Brain microvascular endothelial cell (primary cell): Measurements from ENCODE around the gene ATG2A.

ENCODE experiments used
- DNase-seq: peaks from one replicate; pipeline ENCODE4 v3.0.0-alpha.2; 2020
- H3K27ac ChIP-seq: fragments of 250-450 bp; sonication (Bioruptor Pico); 2 replicates; pipeline ENCODE4 v1.5.1; 2020; ENCODE audit warnings: mild to moderate bottlenecking, moderate library complexity
- H3K27me3 ChIP-seq: fragments of 250-450 bp; sonication (Bioruptor Pico); replicated peaks from 2 replicates; pipeline ENCODE4 v1.5.1; 2020; ENCODE audit warnings: mild to moderate bottlenecking
- H3K36me3 ChIP-seq: fragments of 250-450 bp; sonication (Bioruptor Pico); replicated peaks from 2 replicates; pipeline ENCODE4 v1.5.1; 2020; ENCODE audit warnings: mild to moderate bottlenecking
- H3K4me3 ChIP-seq: 2 replicates; pipeline ENCODE4 v1.5.1; 2011; ENCODE audit warnings: low read depth, mild to moderate bottlenecking, control low read depth, low read length, moderate library complexity
- in situ Hi-C: cut with HindIII; loops from 2 replicates; pipeline ENCODE4 v1.10.0; 2017; ENCODE audit warnings: low sequenced_read_pairs, low pct_ligation_motif_present
- TF ChIP-seq, protein P1 (sequence below): IDR thresholded peaks from 2 replicates; pipeline ENCODE4 v1.5.1; 2011; ENCODE audit warnings: low read depth, mild to moderate bottlenecking, moderate library complexity, low read length, control low read depth, inconsistent platforms; ENCODE audit errors: missing control alignments

ATG2A gene

DNA sequence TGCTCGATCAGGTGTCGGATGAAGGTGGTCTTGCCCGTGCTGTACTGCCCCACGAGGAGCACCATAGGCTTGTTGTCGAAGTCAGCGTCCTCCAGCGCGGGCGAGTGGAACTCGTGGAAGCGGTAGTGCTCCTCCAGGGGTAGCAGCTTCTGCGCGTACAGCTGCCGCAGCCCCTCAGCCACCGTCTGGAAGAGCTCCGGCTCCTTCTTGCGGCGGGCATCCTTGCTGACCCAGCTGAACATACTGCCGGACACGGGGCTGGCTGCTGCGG is 38.9 kb downstream of the ATG2A start:
- in situ Hi-C loops, result no loop called here
- TF ChIP-seq, protein P1, sequence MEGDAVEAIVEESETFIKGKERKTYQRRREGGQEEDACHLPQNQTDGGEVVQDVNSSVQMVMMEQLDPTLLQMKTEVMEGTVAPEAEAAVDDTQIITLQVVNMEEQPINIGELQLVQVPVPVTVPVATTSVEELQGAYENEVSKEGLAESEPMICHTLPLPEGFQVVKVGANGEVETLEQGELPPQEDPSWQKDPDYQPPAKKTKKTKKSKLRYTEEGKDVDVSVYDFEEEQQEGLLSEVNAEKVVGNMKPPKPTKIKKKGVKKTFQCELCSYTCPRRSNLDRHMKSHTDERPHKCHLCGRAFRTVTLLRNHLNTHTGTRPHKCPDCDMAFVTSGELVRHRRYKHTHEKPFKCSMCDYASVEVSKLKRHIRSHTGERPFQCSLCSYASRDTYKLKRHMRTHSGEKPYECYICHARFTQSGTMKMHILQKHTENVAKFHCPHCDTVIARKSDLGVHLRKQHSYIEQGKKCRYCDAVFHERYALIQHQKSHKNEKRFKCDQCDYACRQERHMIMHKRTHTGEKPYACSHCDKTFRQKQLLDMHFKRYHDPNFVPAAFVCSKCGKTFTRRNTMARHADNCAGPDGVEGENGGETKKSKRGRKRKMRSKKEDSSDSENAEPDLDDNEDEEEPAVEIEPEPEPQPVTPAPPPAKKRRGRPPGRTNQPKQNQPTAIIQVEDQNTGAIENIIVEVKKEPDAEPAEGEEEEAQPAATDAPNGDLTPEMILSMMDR, result no peak
- Histone ChIP-seq H3K27me3 (no peaks in the 10 kb centered on the region), H3K27ac (peak overlapping the region; percentile 7), H3K36me3 (peaks cover 7% of the 10 kb centered on the region), H3K4me3 (peak overlapping the region; percentile 97)
- peak; percentile 29 for DNase-seq

DNA sequence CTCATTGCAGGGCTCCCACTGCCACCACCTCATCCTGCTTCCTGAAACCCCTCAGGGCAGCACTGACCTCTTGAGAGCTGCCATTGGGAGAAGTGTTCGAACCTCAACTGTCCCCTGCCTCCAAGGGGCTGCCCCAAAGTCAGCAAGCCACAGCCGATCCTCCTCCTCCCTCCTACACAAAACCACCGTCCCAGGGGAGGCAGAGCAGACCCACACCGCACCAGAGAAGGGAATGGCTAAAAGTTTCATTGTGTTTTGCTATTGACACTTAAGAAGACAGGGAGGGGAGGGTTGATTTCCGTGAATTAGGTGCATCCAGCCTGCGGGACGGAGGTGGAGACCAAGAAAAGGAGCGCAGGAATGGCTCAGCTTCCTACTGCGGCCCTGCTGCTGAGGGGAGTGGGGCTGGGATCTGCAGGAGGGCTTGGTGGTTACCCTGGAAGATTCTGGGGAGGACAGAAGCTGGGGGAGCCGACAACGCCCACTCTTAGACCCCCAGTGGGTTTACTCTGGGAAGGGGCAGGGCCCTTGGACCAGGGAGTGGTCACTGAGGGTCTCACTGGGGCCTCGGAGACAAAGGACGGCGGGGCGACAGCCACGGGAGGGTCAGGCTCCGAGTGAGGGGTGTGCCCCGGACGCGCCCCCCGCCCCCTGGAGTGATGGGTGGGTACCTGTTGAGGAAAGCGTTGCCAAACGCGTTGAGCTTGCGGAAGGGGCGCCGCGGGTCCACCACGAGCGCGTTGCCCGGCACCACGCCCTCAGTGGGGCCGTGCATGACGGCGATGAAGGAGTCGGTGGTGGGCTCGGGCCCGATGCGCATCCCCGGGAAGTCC is 39.4 kb downstream of the ATG2A start:
- peaks cover 13% of the 10 kb centered on the region for H3K36me3 ChIP-seq
- no peak for DNase-seq
- H3K4me3 ChIP-seq, result peak overlapping the region; percentile 97
- in situ Hi-C loops, result no loop called here
- TF ChIP-seq, protein P1, result no peak
- peak overlapping the region; percentile 7 for H3K27ac ChIP-seq
- H3K27me3 ChIP-seq, result no peaks in the 10 kb centered on the region

DNA sequence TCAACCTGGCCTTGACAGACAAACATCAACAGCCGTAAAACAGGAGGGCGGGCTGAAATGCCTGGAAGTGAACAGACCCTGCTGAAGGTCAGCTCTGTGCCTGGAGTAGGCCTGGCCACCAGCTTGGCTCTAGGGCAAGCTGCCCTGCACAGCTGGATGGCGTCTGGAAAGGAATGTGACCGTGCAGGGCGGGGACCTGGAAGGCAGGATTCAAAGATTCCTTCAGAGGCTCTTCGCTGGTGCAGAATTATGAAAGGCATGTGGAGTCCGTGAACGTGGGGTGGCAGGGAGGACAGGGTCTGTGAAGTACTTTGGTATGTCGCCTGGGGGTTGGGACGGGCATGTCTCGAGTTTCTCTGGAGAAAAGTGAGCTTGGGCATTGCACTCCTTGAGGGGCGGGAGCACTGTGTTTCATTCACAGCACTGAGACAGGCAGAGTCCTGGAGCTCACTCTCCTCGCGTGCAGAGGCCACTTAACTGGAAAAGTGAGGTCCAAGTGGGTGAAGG is 40.1 kb downstream of the ATG2A start:
- Histone ChIP-seq H3K27ac (no peak overlapping the region), H3K36me3 (peaks cover 17% of the 10 kb centered on the region), H3K4me3 (peak overlapping the region; percentile 97), H3K27me3 (no peaks in the 10 kb centered on the region)
- in situ Hi-C loops, result no loop called here
- peak; percentile 29 for DNase-seq
- TF ChIP-seq, protein P1, result no peak

GRCh38 chr11:64876229-64876750 is 40.7 kb downstream of the ATG2A start:
- H3K27me3 ChIP-seq, result no peaks in the 10 kb centered on the region
- in situ Hi-C loops, result no loop called here
- H3K27ac ChIP-seq, result no peak overlapping the region
- DNase-seq, result no peak
- peaks cover 23% of the 10 kb centered on the region for H3K36me3 ChIP-seq
- peak overlapping the region; percentile 97 for H3K4me3 ChIP-seq
- TF ChIP-seq, protein P1, result no peak

DNA sequence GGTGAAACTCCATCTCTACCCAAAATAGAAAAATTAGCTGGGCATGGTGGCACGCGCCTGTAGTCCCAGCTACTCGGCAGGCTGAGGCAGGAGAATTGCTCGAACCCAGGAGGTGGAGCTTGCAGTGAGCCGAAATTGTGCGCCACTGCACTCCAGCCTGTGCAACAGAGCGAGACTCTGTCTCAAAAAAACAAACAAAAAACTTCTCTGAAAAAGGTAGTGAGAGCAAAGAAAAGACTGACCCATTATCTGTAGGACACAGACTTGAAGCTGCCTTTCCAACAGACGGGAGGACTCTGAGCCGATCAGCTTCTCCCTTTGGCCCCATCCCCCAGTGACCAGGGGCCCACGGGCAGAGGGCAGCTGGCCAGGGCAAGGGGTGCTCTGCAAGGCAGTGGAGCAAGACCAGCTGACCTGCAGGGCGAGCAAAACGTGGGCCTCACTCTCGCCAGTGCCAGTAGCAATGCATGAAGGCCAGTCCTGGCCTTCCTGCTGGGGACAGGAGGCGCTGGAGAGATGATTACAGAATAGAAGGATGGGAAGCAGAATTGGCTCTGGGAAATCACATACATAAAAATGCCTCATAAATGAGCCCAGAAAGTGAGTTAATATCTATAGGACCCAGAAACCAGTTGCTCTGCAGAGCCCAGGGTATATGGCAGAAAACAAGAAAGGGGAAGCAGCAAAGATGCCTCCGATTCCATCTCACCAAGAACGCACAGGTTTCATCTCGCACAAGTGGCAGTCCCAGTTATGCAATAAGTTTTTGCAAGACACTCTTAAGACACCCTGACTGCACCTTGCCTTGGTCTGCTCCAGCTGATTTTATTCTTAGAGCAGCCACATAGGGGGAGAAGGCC is 41.4 kb downstream of the ATG2A start:
- in situ Hi-C loops, result no loop called here
- H3K27ac ChIP-seq, result no peak overlapping the region
- H3K27me3 ChIP-seq, result no peaks in the 10 kb centered on the region
- no peak for DNase-seq
- H3K36me3 ChIP-seq, result peaks cover 30% of the 10 kb centered on the region
- TF ChIP-seq, protein P1, result peak; percentile 31
- H3K4me3 ChIP-seq, result peak overlapping the region; percentile 97
